GM21390 (cell line): Measurements from ENCODE around the gene ANKAR.
"Not testable (repeated sequence)": the region's sequence is repeated elsewhere in the genome, so short reads cannot be mapped to it uniquely, and the experiment has no call there.

ENCODE experiments used
- ATAC-seq: cut with Tn5 transposase; IDR thresholded peaks from one replicate; pipeline ENCODE4 v1.9.1; 2021; ENCODE audit not compliant: unreplicated experiment

The ANKAR gene

GRCh38 chr2:189659734-189660133 lies 14.7 kb upstream of the ANKAR start:
- ATAC-seq, result no peak

GRCh38 chr2:189660803-189661147 lies 13.7 kb upstream of the ANKAR start:
- ATAC-seq, result no peak

- ATAC-seq, result peak; percentile 91
Measured at GRCh38 chr2:189661148-189661956, 13.1 kb upstream of the ANKAR start, which contains the start of gene ASNSD1. ASNSD1 (plus strand) TSS chr2:189661459; CDS start chr2:189666133, 4,674 bp downstream.

GRCh38 chr2:189661957-189662321 lies 12.5 kb upstream of the ANKAR start:
- no peak for ATAC-seq

GRCh38 chr2:189662669-189663226 lies 11.7 kb upstream of the ANKAR start:
- ATAC-seq, result no peak

GRCh38 chr2:189663319-189663718 lies 11.2 kb upstream of the ANKAR start:
- not testable (repeated sequence) for ATAC-seq

- no peak for ATAC-seq
Measured at GRCh38 chr2:189669913-189670312, 4.6 kb upstream of the ANKAR start.

GRCh38 chr2:189673661-189674373 lies 653 bp upstream of the ANKAR start:
- no peak for ATAC-seq

GRCh38 chr2:189676471-189676870 lies 2.0 kb downstream of the ANKAR start:
- ATAC-seq, result no peak

GRCh38 chr2:189679226-189679625 lies 4.8 kb downstream of the ANKAR start:
- ATAC-seq, result no peak

GRCh38 chr2:189681203-189681602 lies 6.7 kb downstream of the ANKAR start:
- ATAC-seq, result no peak

GRCh38 chr2:189681903-189682302 lies 7.4 kb downstream of the ANKAR start:
- ATAC-seq, result no peak

- ATAC-seq, result no peak
Measured at GRCh38 chr2:189683348-189683747, 8.9 kb downstream of the ANKAR start.

- ATAC-seq, result no peak
Measured at GRCh38 chr2:189684811-189685210, 10.3 kb downstream of the ANKAR start.

- peak; percentile 82 for ATAC-seq
Measured at GRCh38 chr2:189685540-189686229, 11.2 kb downstream of the ANKAR start.

GRCh38 chr2:189687796-189688195 lies 13.3 kb downstream of the ANKAR start:
- not testable (repeated sequence) for ATAC-seq

GRCh38 chr2:189696223-189696622 lies 21.8 kb downstream of the ANKAR start:
- ATAC-seq, result no peak

GRCh38 chr2:189698020-189698887 lies 23.8 kb downstream of the ANKAR start:
- no peak for ATAC-seq

- ATAC-seq, result no peak
Measured at GRCh38 chr2:189700681-189701080, 26.2 kb downstream of the ANKAR start.

GRCh38 chr2:189702071-189702470 lies 27.6 kb downstream of the ANKAR start:
- no peak for ATAC-seq
